ENCODE measurements around the gene COG5.

The COG5 gene

GRCh38 chr7:107167483-107168232 is 396.1 kb downstream of the COG5 start:
- H3K27ac ChIP-seq = peak overlapping the region; percentile 99
- peak; percentile 70 for DNase-seq (ENCODE audit: low spot score)
- ChIA-PET POLR2A (ENCODE audit: low non-redundant PET) (no interaction called here), CTCF (interaction anchor here (0.5 to 0.7 kb wide), 8 partner anchors 9 to 805 kb away, joined by 3 to 5 read pairs (median 3); no protein-coding TSS in a partner anchor)
- TF ChIP-seq, protein P1, sequence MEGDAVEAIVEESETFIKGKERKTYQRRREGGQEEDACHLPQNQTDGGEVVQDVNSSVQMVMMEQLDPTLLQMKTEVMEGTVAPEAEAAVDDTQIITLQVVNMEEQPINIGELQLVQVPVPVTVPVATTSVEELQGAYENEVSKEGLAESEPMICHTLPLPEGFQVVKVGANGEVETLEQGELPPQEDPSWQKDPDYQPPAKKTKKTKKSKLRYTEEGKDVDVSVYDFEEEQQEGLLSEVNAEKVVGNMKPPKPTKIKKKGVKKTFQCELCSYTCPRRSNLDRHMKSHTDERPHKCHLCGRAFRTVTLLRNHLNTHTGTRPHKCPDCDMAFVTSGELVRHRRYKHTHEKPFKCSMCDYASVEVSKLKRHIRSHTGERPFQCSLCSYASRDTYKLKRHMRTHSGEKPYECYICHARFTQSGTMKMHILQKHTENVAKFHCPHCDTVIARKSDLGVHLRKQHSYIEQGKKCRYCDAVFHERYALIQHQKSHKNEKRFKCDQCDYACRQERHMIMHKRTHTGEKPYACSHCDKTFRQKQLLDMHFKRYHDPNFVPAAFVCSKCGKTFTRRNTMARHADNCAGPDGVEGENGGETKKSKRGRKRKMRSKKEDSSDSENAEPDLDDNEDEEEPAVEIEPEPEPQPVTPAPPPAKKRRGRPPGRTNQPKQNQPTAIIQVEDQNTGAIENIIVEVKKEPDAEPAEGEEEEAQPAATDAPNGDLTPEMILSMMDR (conservative IDR thresholded peaks at IDR 0.05; ENCODE audit: low read depth) = peak; percentile 56

- ChIA-PET POLR2A (ENCODE audit: low non-redundant PET) (no interaction called here), CTCF (interaction anchor here (0.5 to 0.6 kb wide), 3 partner anchors 10 to 950 kb away, joined by 3 read pairs; no protein-coding TSS in a partner anchor)
- TF ChIP-seq, protein P1 (conservative IDR thresholded peaks at IDR 0.05; ENCODE audit: low read depth) = no peak
- H3K27ac ChIP-seq = no peak overlapping the region
- DNase-seq (ENCODE audit: low spot score) = no peak
Measured at GRCh38 chr7:107166736-107167426, 396.8 kb downstream of the COG5 start.

- POLR2A ChIA-PET (ENCODE audit: low non-redundant PET) = no interaction called here
Measured at GRCh38 chr7:107165341-107165740, 398.4 kb downstream of the COG5 start.

GRCh38 chr7:107164092-107164491 is 399.6 kb downstream of the COG5 start:
- CTCF ChIA-PET = interaction anchor here (0.6 kb wide), 1 partner anchor 35 kb away, joined by 3 read pairs; no protein-coding TSS in a partner anchor
- TF ChIP-seq, protein P1 (conservative IDR thresholded peaks at IDR 0.05; ENCODE audit: low read depth) = no peak
- DNase-seq (ENCODE audit: low spot score) = no peak
- no peak overlapping the region for H3K27ac ChIP-seq
- POLR2A ChIA-PET (ENCODE audit: low non-redundant PET) = no interaction called here

More at GRCh38 chr7:107165341-107165740, 398.4 kb downstream of the COG5 start:
- CTCF ChIA-PET = no interaction called here
- DNase-seq (ENCODE audit: low spot score) = no peak
- TF ChIP-seq, protein P1 (conservative IDR thresholded peaks at IDR 0.05; ENCODE audit: low read depth) = no peak
- no peak overlapping the region for H3K27ac ChIP-seq

DNA sequence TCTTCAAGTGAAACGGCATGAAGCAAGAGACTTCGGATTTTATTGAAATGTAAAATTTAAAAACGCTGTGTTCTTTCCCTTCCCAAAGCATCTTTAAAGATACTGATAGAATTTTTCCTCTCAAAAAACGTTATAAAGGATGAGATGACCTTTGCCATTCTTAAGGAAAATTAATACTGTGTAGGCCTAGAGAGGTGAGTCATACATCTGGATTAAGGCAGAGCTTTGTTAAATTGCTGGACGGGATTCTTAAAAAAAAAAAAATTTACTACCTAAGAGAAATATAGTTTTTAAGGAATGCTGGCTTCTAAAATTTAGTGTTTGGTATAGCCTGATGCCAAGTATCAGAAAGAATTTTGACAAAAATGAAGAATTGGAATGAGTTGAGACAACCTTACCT is 401.2 kb downstream of the COG5 start:
- TF ChIP-seq, protein P1 (conservative IDR thresholded peaks at IDR 0.05; ENCODE audit: low read depth) = no peak
- H3K27ac ChIP-seq = no peak overlapping the region
- CTCF ChIA-PET = interaction anchor here (0.6 to 1.2 kb wide), 2 partner anchors 15 to 401 kb away, joined by 3 to 4 read pairs; no protein-coding TSS in a partner anchor
- POLR2A ChIA-PET (ENCODE audit: low non-redundant PET) = no interaction called here
- DNase-seq (ENCODE audit: low spot score) = no peak

DNA sequence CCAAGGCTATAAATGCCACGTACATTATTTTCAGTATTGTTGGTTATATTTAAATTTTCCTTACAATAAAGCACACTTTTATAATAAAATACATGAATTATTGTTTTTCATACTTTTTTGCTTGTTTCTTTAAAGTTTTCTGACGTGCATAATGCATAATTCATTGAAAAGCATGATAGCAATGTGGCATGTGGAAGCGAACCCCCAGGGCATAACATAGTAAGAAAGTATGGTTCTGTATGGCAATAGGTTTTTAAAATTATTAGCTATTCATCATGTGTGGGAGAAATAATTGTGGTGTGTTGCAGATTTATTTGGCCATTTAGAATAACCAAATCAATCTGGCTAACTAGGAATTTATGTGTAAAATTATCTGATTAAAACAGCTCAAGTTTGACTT is 402.3 kb downstream of the COG5 start:
- no peak overlapping the region for H3K27ac ChIP-seq
- DNase-seq (ENCODE audit: low spot score) = no peak
- TF ChIP-seq, protein P1 (conservative IDR thresholded peaks at IDR 0.05; ENCODE audit: low read depth) = no peak
- CTCF ChIA-PET = no interaction called here
- POLR2A ChIA-PET (ENCODE audit: low non-redundant PET) = no interaction called here
